Measurements from ENCODE around the gene MYD88. TPM values are rescaled to one million over a fixed set of nuclear protein-coding genes. Genes with fewer than 3 reads are reported as not detected.
A peak's percentile ranks its signal among the peaks of the same experiment; 100 is the strongest.

MYD88 gene
- polyA plus RNA-seq, 1 donor (not counting 4 experiments of a cell fraction or from before 2014, with no cell fraction given), result 44.0 TPM

DNA sequence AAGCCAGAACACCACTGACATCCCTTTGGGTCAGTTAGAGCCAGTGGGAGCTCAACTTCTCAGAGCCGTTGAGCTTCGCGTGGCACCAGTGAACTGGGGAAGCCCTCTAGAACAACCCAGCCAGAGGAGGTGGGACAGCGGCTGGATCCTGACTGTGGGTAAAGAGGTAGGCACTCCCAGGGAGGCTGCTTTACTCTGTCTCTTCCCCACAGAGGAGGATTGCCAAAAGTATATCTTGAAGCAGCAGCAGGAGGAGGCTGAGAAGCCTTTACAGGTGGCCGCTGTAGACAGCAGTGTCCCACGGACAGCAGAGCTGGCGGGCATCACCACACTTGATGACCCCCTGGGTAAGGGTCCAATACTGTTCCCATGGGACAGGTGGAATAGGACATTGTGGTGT, 1.2 kb downstream of the MYD88 start:
- no peak for FAIRE-seq
- peak overlapping the region; percentile 85 for H3K9ac ChIP-seq (ENCODE audit: control insufficient read depth, extremely low read depth, insufficient read depth, low read length)

DNA sequence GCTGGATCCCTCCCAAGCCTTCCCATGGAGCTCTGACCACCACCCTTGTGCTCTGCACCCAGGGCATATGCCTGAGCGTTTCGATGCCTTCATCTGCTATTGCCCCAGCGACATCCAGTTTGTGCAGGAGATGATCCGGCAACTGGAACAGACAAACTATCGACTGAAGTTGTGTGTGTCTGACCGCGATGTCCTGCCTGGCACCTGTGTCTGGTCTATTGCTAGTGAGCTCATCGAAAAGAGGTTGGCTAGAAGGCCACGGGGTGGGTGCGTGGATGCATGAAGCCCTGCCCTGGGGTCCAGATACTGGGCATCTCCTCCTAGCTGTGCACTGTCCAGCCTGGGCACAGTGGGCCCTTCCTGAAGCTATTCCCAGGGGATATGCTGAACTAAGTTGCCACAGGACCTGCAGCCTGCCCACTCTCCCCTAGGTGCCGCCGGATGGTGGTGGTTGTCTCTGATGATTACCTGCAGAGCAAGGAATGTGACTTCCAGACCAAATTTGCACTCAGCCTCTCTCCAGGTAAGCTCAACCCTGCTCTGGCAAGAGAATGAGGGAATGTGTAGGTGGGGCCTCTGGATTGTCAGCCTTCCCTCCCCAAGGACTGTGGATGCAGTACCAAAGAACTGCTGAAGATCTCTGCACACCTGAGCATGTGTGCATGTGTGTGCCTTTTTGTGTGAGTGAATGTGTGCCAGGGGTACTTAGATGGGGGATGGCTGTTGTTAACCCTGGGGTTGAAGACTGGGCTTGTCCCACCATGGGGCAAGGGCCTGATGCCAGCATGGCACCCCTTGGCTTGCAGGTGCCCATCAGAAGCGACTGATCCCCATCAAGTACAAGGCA, 2.1 kb downstream of the MYD88 start:
- H3K36me3 ChIP-seq (ENCODE audit: control insufficient read depth in 2 of 2, extremely low read depth in 1 of 2, insufficient read depth in 2 of 2, low read length in 2 of 2), result peaks cover 11 to 20% of the 10 kb centered on the region in 2 experiments
- FAIRE-seq (no peak), DNase-seq (ENCODE audit: low read depth, low spot score) (no peak)
- no peaks in the 10 kb centered on the region for H3K27me3 ChIP-seq (ENCODE audit: control insufficient read depth, extremely low read depth, insufficient read depth, low read length)
- no peak overlapping the region for H3K27ac ChIP-seq (ENCODE audit: control insufficient read depth, insufficient read depth, low read length)
- TF ChIP-seq, protein P1, sequence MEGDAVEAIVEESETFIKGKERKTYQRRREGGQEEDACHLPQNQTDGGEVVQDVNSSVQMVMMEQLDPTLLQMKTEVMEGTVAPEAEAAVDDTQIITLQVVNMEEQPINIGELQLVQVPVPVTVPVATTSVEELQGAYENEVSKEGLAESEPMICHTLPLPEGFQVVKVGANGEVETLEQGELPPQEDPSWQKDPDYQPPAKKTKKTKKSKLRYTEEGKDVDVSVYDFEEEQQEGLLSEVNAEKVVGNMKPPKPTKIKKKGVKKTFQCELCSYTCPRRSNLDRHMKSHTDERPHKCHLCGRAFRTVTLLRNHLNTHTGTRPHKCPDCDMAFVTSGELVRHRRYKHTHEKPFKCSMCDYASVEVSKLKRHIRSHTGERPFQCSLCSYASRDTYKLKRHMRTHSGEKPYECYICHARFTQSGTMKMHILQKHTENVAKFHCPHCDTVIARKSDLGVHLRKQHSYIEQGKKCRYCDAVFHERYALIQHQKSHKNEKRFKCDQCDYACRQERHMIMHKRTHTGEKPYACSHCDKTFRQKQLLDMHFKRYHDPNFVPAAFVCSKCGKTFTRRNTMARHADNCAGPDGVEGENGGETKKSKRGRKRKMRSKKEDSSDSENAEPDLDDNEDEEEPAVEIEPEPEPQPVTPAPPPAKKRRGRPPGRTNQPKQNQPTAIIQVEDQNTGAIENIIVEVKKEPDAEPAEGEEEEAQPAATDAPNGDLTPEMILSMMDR (optimal IDR thresholded peaks at IDR 0.05 in 1 of 3, IDR thresholded peaks at IDR 0.05 in 1 of 3, conservative IDR thresholded peaks at IDR 0.05 in 1 of 3; ENCODE audit: extremely low read depth in 1 of 3, insufficient read depth in 2 of 3, low read length in 3 of 3), result peak in 2 of 3 experiments; percentile 23 to 46
- no peak for TF ChIP-seq EZH2 (IDR thresholded peaks at IDR 0.05; ENCODE audit: low read length)
- peak overlapping the region in 1 of 3 experiments; percentile 91 for H3K4me3 ChIP-seq (ENCODE audit: control insufficient read depth in 2 of 3, extremely low read depth in 1 of 3, insufficient read depth in 2 of 3, low read depth in 1 of 3, low read length in 3 of 3)
- H3K79me2 ChIP-seq (ENCODE audit: control insufficient read depth, insufficient read depth, low read length), result peaks cover 39% of the 10 kb centered on the region
- dilution Hi-C loops (cut with MboI; ENCODE audit: extremely low pct_ligation_motif_present, low sequenced_read_pairs), result no loop called here
- no peak overlapping the region for H2AFZ ChIP-seq (ENCODE audit: control insufficient read depth, low read length)
- H3K4me1 ChIP-seq (ENCODE audit: control insufficient read depth, extremely low read depth, insufficient read depth, low read length), result peaks cover 44% of the 10 kb centered on the region
- H3K9me3 ChIP-seq (ENCODE audit: control insufficient read depth, low read depth, low read length), result no peaks in the 10 kb centered on the region
- no peak overlapping the region for H3K9ac ChIP-seq (ENCODE audit: control insufficient read depth, extremely low read depth, insufficient read depth, low read length)
- no peaks in the 10 kb centered on the region for H3K9me1 ChIP-seq (ENCODE audit: control insufficient read depth, extremely low read depth, insufficient read depth, low read length)
- peak overlapping the region; percentile 83 for H3K4me2 ChIP-seq (ENCODE audit: control insufficient read depth, extremely low read depth, insufficient read depth, low read depth, low read length)
- no peaks in the 10 kb centered on the region for H4K20me1 ChIP-seq (ENCODE audit: control insufficient read depth, extremely low read depth, insufficient read depth, low read length)

More for the DNA sequence above, 1.2 kb downstream of the MYD88 start:
- Histone ChIP-seq H3K27ac (ENCODE audit: control insufficient read depth, insufficient read depth, low read length) (peak overlapping the region; percentile 90), H2AFZ (ENCODE audit: control insufficient read depth, low read length) (no peak overlapping the region), H3K4me2 (ENCODE audit: control insufficient read depth, extremely low read depth, insufficient read depth, low read depth, low read length) (peak overlapping the region; percentile 83), H3K4me1 (ENCODE audit: control insufficient read depth, extremely low read depth, insufficient read depth, low read length) (peaks cover 44% of the 10 kb centered on the region), H3K9me3 (ENCODE audit: control insufficient read depth, low read depth, low read length) (no peaks in the 10 kb centered on the region), H3K9me1 (ENCODE audit: control insufficient read depth, extremely low read depth, insufficient read depth, low read length) (no peaks in the 10 kb centered on the region), H3K27me3 (ENCODE audit: control insufficient read depth, extremely low read depth, insufficient read depth, low read length) (no peaks in the 10 kb centered on the region), H3K4me3 (ENCODE audit: control insufficient read depth in 2 of 3, extremely low read depth in 1 of 3, insufficient read depth in 2 of 3, low read depth in 1 of 3, low read length in 3 of 3) (peak overlapping the region; percentile 81 to 91 (median 87)), H4K20me1 (ENCODE audit: control insufficient read depth, extremely low read depth, insufficient read depth, low read length) (no peaks in the 10 kb centered on the region), H3K36me3 (ENCODE audit: control insufficient read depth in 2 of 2, extremely low read depth in 1 of 2, insufficient read depth in 2 of 2, low read length in 2 of 2) (peaks cover 11 to 20% of the 10 kb centered on the region in 2 experiments), H3K79me2 (ENCODE audit: control insufficient read depth, insufficient read depth, low read length) (peaks cover 45% of the 10 kb centered on the region)
- no peak for DNase-seq (ENCODE audit: low read depth, low spot score)
- TF ChIP-seq, protein P1 (optimal IDR thresholded peaks at IDR 0.05 in 1 of 3, IDR thresholded peaks at IDR 0.05 in 1 of 3, conservative IDR thresholded peaks at IDR 0.05 in 1 of 3; ENCODE audit: extremely low read depth in 1 of 3, insufficient read depth in 2 of 3, low read length in 3 of 3), result no peak
- no peak for TF ChIP-seq EZH2 (IDR thresholded peaks at IDR 0.05; ENCODE audit: low read length)
- dilution Hi-C loops (cut with MboI; ENCODE audit: extremely low pct_ligation_motif_present, low sequenced_read_pairs), result no loop called here
